ENCODE measurements around the gene CMSS1. TPM values are rescaled to one million over a fixed set of nuclear protein-coding genes. Genes with fewer than 3 reads are reported as not detected.
A peak's percentile ranks its signal among the peaks of the same experiment; 100 is the strongest.

CMSS1 gene
- polyA plus RNA-seq, 1 of the 3 experiments (the other 2 are of a cell fraction), result 9.1 TPM

DNA sequence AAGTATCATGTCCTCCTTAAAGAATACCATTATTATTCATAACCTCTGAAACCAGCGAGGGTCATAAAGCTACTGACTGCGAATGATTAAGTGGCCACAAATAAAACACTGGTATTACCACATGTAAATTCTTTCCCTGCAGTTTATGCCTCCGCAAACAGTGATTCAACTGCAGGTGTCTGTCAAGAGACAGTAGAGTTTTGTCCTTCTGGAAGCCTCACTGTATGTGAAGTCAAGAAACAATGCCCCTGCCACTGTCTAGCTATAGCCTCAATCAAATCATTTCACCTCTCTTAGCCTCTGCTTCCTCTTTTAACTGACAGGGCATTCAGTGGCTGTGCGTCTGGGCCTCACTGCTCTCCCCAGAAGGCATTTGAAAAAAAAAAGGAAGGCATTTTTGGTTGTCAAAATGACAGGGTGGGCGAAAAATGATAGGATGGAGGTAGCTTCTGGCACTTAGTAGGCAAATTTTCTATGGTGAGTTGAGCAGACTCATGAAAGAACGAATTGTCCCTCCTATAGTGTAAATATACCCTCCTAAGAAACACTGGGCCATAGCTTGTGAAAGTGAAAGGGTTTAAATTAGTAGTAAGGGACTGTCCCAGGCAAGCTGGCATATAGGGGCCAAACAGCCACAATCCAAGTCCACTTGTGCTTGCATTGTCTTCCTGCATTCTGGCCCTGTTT lies 229.9 kb downstream of the CMSS1 start (continued):
- TF ChIP-seq USF1 (IDR thresholded peaks at IDR 0.05; ENCODE audit: borderline replicate concordance, low read depth), result no peak
- no peak for TF ChIP-seq ELF1 (IDR thresholded peaks at IDR 0.05)
- TF ChIP-seq PBX3 (IDR thresholded peaks at IDR 0.05), result peak; percentile 89
- 0 out of 2 replicates have a peak, but pooled peaks have one; percentile 37 for TF ChIP-seq SIN3A (IDR thresholded peaks at IDR 0.05; ENCODE audit: borderline replicate concordance, low read depth, low read length)
- TF ChIP-seq REST (IDR thresholded peaks at IDR 0.05; ENCODE audit: low read depth, low read length), result no peak
- peak; percentile 68 for TF ChIP-seq JUND (IDR thresholded peaks at IDR 0.05)

DNA sequence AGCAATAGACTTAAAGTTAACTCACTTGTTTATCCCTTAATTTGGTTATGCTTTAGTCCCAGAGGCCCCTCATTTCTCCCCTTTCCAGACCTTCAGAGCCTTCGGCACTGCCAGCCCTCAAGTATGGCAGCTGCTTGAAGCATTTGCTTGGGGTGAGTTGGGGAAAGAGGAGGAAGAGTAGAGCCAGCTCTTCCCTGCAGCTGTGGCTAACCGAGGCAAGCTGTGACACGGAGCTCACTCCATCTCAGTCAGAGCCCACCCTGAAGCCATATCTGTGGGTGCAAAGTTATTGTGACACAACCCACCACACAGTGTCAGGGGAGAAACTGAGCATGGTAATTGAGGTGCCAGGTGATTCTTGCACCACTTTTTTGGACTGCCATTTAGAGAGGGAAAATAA lies 230.6 kb downstream of the CMSS1 start:
- Histone ChIP-seq H3K4me2 (peak overlapping the region; percentile 46; the same call in 1 of the 2 replicates), H3K4me3 (ENCODE audit: low read depth in 2 of 2, low read length in 1 of 2) (no peak overlapping the region)

More for the DNA sequence above, 230.6 kb downstream of the CMSS1 start:
- DNase-seq, result no peak
- Histone ChIP-seq H3K9ac (no peak overlapping the region; the same call in 1 of the 2 replicates), H3F3A (replicated peaks; ENCODE audit: insufficient read depth) (peaks cover 18% of the 10 kb centered on the region), H2AFZ (ENCODE audit: low read depth) (0 out of 2 replicates have a peak overlapping the region, but pooled peaks have one; percentile 15), H3K27ac (ENCODE audit: low read depth in 2 of 2, low read length in 1 of 2) (peak overlapping the region in 1 of 2 experiments; percentile 72; a peak in 2 of 4 replicates), H3K9me2 (no peaks in the 10 kb centered on the region), H3K79me2 (ENCODE audit: insufficient read depth) (no peaks in the 10 kb centered on the region), H3K9me3 (no peaks in the 10 kb centered on the region), H3K4me1 (ENCODE audit: control insufficient read depth in 1 of 2, insufficient read depth in 2 of 2, low read depth in 1 of 2, low read length in 1 of 2) (peaks cover 10 to 26% of the 10 kb centered on the region in 2 experiments), H3K36me3 (replicated peaks in 1 of 2; ENCODE audit: control insufficient read depth in 1 of 2, insufficient read depth in 2 of 2, low read length in 1 of 2) (no peaks in the 10 kb centered on the region), H4K20me1 (ENCODE audit: insufficient read depth) (no peaks in the 10 kb centered on the region), H3K27me3 (ENCODE audit: insufficient read depth) (no peaks in the 10 kb centered on the region)
- CTCF ChIA-PET, result interaction anchor here (1.6 kb wide), 1 partner anchor 8 kb away, joined by 5 read pairs; no protein-coding TSS in a partner anchor
- WGBS (ENCODE audit: low lambda C conversion rate), result 98% methylated on average over 3 of the region's 3 CpGs
- TF ChIP-seq FOXJ3 (CRISPR knock-in tag; IDR thresholded peaks at IDR 0.05), result no peak
- TF ChIP-seq YY1 (IDR thresholded peaks at IDR 0.05; ENCODE audit: low read depth), result no peak
- TF ChIP-seq RAD21 (IDR thresholded peaks at IDR 0.05; ENCODE audit: low read length), result no peak
- no peak for TF ChIP-seq NFIC (IDR thresholded peaks at IDR 0.05; ENCODE audit: borderline replicate concordance)
- TF ChIP-seq TCF12 (IDR thresholded peaks at IDR 0.05), result no peak
- TF ChIP-seq RXRA (IDR thresholded peaks at IDR 0.05; ENCODE audit: borderline replicate concordance, low read depth), result no peak
- TF ChIP-seq ZBTB33 (IDR thresholded peaks at IDR 0.05; ENCODE audit: borderline replicate concordance, low read depth), result no peak
- TF ChIP-seq SIN3A (IDR thresholded peaks at IDR 0.05; ENCODE audit: borderline replicate concordance, low read depth, low read length), result no peak
- no peak for TF ChIP-seq GABPA (IDR thresholded peaks at IDR 0.05; ENCODE audit: low read depth)
- no peak for TF ChIP-seq RCOR1 (IDR thresholded peaks at IDR 0.05; ENCODE audit: low read length)
- no peak for TF ChIP-seq MEF2A (IDR thresholded peaks at IDR 0.05; ENCODE audit: borderline replicate concordance, low read depth)
- TF ChIP-seq GATA2 (CRISPR knock-in tag; IDR thresholded peaks at IDR 0.05), result no peak
- TF ChIP-seq FOXM1 (IDR thresholded peaks at IDR 0.05; ENCODE audit: low read depth), result no peak
- TF ChIP-seq CHD2 (IDR thresholded peaks at IDR 0.05; ENCODE audit: low read length, partially characterized antibody), result no peak
- no peak for TF ChIP-seq MXI1 (IDR thresholded peaks at IDR 0.05; ENCODE audit: low read depth, low read length)
- no peak for TF ChIP-seq EP300 (IDR thresholded peaks at IDR 0.05; ENCODE audit: borderline replicate concordance in 1 of 2, low read depth in 1 of 2, low read length in 1 of 2)
- TF ChIP-seq PBX3 (IDR thresholded peaks at IDR 0.05), result no peak
- TF ChIP-seq SMC3 (IDR thresholded peaks at IDR 0.05; ENCODE audit: low read depth, low read length), result no peak
- TF ChIP-seq NRF1 (IDR thresholded peaks at IDR 0.05; ENCODE audit: low read depth, low read length), result no peak
- TF ChIP-seq EZH2phosphoT487 (IDR thresholded peaks at IDR 0.05; ENCODE audit: borderline replicate concordance, low read depth), result no peak
- POLR2A ChIA-PET, result no interaction called here

Data from SK-N-SH (cell line).